ENCODE data around the gene MYL11.

Gene MYL11

DNA sequence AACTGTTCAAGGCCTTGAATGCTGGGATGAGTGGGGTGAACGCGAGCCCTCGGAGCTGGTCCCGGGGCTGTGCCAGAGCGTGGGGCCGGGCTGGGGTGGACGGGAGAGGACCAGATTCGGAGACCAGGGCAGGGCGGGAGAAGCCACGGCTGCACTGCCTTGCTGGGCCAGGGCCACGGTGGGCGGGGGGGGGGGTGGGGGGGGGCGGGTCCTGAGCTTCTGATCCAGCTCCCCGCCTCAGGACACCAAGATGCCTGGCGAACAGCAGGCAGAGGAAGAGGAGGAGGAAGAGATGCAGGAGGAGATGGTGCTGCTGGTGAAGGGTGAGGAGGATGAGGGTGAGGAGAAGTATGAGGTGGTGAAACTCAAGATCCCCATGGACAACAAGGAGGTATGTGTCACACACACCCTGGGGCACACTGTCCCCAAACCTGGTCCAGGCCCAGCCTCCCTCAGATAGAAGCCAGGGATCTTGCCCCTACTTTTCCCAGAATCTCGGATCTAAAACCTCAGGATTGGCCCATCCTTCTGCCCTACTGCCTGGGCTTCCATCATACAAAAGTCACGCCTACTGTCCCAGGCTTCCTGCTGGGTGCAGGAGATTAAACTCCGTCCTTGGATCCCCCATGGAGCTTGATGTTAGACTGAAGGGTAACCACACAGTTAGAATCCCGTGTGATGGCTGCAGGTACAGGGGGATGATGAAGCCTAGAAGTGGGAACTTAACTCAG lies 33.4 kb downstream of the MYL11 start:
- H3K4me3 ChIP-seq (ENCODE audit: low read length) = peak overlapping the region; percentile 65
- no peak for DNase-seq (ENCODE audit: low read depth)
- no peak for TF ChIP-seq CTCF (IDR thresholded peaks at IDR 0.05; ENCODE audit: insufficient read depth, low read depth, low read length, missing control alignments)

GRCh38 chr16:30409125-30410060 lies 34.8 kb downstream of the MYL11 start:
- peak; percentile 85 for DNase-seq (ENCODE audit: low read depth)
- H3K4me3 ChIP-seq (ENCODE audit: low read length) = no peak overlapping the region
- peak; percentile 95 for TF ChIP-seq CTCF (IDR thresholded peaks at IDR 0.05; ENCODE audit: insufficient read depth, low read depth, low read length, missing control alignments)

GRCh38 chr16:30413112-30413806 lies 38.7 kb downstream of the MYL11 start:
- H3K4me3 ChIP-seq (ENCODE audit: low read length) = no peak overlapping the region
- peak; percentile 44 for DNase-seq (ENCODE audit: low read depth)
- no peak for TF ChIP-seq CTCF (IDR thresholded peaks at IDR 0.05; ENCODE audit: insufficient read depth, low read depth, low read length, missing control alignments)

GRCh38 chr16:30414159-30414558 lies 39.6 kb downstream of the MYL11 start:
- DNase-seq (ENCODE audit: low read depth) = no peak
- no peak for TF ChIP-seq CTCF (IDR thresholded peaks at IDR 0.05; ENCODE audit: insufficient read depth, low read depth, low read length, missing control alignments)
- no peak overlapping the region for H3K4me3 ChIP-seq (ENCODE audit: low read length)

GRCh38 chr16:30416047-30416603 lies 41.5 kb downstream of the MYL11 start:
- H3K4me3 ChIP-seq (ENCODE audit: low read length) = no peak overlapping the region
- no peak for DNase-seq (ENCODE audit: low read depth)
- no peak for TF ChIP-seq CTCF (IDR thresholded peaks at IDR 0.05; ENCODE audit: insufficient read depth, low read depth, low read length, missing control alignments)

GRCh38 chr16:30416624-30417528 lies 42.3 kb downstream of the MYL11 start:
- no peak for DNase-seq (ENCODE audit: low read depth)
- no peak for TF ChIP-seq CTCF (IDR thresholded peaks at IDR 0.05; ENCODE audit: insufficient read depth, low read depth, low read length, missing control alignments)
- H3K4me3 ChIP-seq (ENCODE audit: low read length) = peak overlapping the region; percentile 49

All from epithelial cell of esophagus (primary cell).